K562 (cell line): ENCODE measurements around the gene GNGT1. TPM values are rescaled to one million over a fixed set of nuclear protein-coding genes. Genes with fewer than 3 reads are reported as not detected.

Experiments
- ADNP ChIP-seq: fragments of 200-800 bp; sonication (Bioruptor generic); IDR thresholded peaks from 2 replicates; pipeline ENCODE4 v1.6.1; 2016; ENCODE audit warnings: missing genetic modification characterization, missing compliant biosample characterization
- AFF4 ChIP-seq: sonication (generic); formaldehyde crosslinking; IDR thresholded peaks from 2 replicates; pipeline ENCODE4 v1.8.0; 2023; ENCODE audit warnings: mild to moderate bottlenecking, missing genetic modification reagents
- CBFA2T2 ChIP-seq: fragments of 450-650 bp; conservative IDR thresholded peaks from 2 replicates; pipeline ENCODE4 v1.6.1; 2017; ENCODE audit warnings: mild to moderate bottlenecking
- E2F6 ChIP-seq, 2 experiments: IDR thresholded peaks; 2 replicates each; pipeline ENCODE4 v1.6.1; 2011; ENCODE audit warnings: borderline replicate concordance in 1 of 2, control low read depth in 1 of 2, low read depth in 1 of 2, low read length in 1 of 2, mild to moderate bottlenecking in 1 of 2, mixed read lengths in 1 of 2, moderate library complexity in 1 of 2; ENCODE audit not compliant: insufficient read depth in 1 of 2, insufficient read length in 1 of 2, poor library complexity in 1 of 2, severe bottlenecking in 1 of 2; ENCODE audit errors: extremely low read depth in 1 of 2
- ELF4 ChIP-seq: fragments of 450-650 bp; formaldehyde crosslinking; IDR thresholded peaks from 2 replicates; pipeline ENCODE4 v1.4.0; 2022; ENCODE audit warnings: missing genetic modification characterization
- FOXM1 ChIP-seq, 2 experiments: fragments of 450-650 bp in 1 of 2; sonication (generic) in 1 of 2; formaldehyde crosslinking in 1 of 2; IDR thresholded peaks; 2 replicates each; pipeline versions ENCODE4 v1.6.1 to v1.9.0; 2017 to 2022; ENCODE audit warnings: low read depth in 2 of 2, mild to moderate bottlenecking in 2 of 2, missing genetic modification reagents in 1 of 2, moderate library complexity in 1 of 2
- GABPB2 ChIP-seq: fragments of 250-450 bp; sonication (Bioruptor Pico); conservative IDR thresholded peaks from 2 replicates; pipeline ENCODE4 v1.5.1; 2021; ENCODE audit warnings: mild to moderate bottlenecking
- KDM1A ChIP-seq, 2 experiments: fragments of 450-650 bp; IDR thresholded peaks; 2 replicates each; pipeline ENCODE4 v1.6.1; 2016; ENCODE audit warnings: mild to moderate bottlenecking in 2 of 2
- MXD1 ChIP-seq: fragments of 250-450 bp; sonication (Bioruptor Pico); IDR thresholded peaks from 2 replicates; pipeline ENCODE4 v1.8.0; 2021; ENCODE audit warnings: borderline replicate concordance, mild to moderate bottlenecking, moderate library complexity; ENCODE audit not compliant: poor library complexity, severe bottlenecking
- NKRF ChIP-seq: fragments of 450-650 bp; IDR thresholded peaks from 2 replicates; pipeline ENCODE4 v1.6.1; 2016; ENCODE audit warnings: borderline replicate concordance
- RBM34 ChIP-seq: fragments of 200-400 bp; formaldehyde crosslinking; IDR thresholded peaks from 2 replicates; pipeline ENCODE4 v1.6.1; 2018; ENCODE audit warnings: low read length, borderline replicate concordance; ENCODE audit not compliant: insufficient read depth
- SMARCE1 ChIP-seq: fragments of 450-650 bp; IDR thresholded peaks from 2 replicates; pipeline ENCODE4 v1.7.1; 2016; ENCODE audit warnings: mild to moderate bottlenecking
- SOX6 ChIP-seq: fragments of 450-650 bp; IDR thresholded peaks from 2 replicates; pipeline ENCODE4 v1.6.1; 2014; ENCODE audit warnings: mild to moderate bottlenecking
- SP1 ChIP-seq: sonication (generic); formaldehyde crosslinking; IDR thresholded peaks from 2 replicates; pipeline ENCODE4 v1.8.1; 2022; ENCODE audit warnings: mild to moderate bottlenecking, missing genetic modification reagents
- SREBF2 ChIP-seq: sonication (generic); formaldehyde crosslinking; IDR thresholded peaks from 2 replicates; pipeline ENCODE4 v1.4.0; 2020; ENCODE audit warnings: mild to moderate bottlenecking, missing genetic modification reagents
- ZNF133 ChIP-seq: fragments of 250-450 bp; sonication (Bioruptor Pico); IDR thresholded peaks from 2 replicates; pipeline ENCODE4 v1.4.0; 2020; ENCODE audit warnings: mild to moderate bottlenecking
- ZNF512 ChIP-seq: IDR thresholded peaks from 2 replicates; pipeline ENCODE4 v1.6.1; 2016; ENCODE audit warnings: missing genetic modification characterization, missing compliant biosample characterization
- polyA plus RNA-seq, 8 experiments: library from polyadenylated mRNA; depleted of rRNA in 4 of 8; stranded (reverse) in 5 of 8; unstranded in 3 of 8; fragments of >200 nt; fragmentation: Nextera tagmentation in 2 of 8; fragmentation: Illumina TruSeq in 1 of 8; extraction: Ambion mirVana in 2 of 8; extraction: Trizol in 1 of 8; gene quantifications; 2 replicates each; pipeline versions ENCODE4 v1.2.1 to v1.2.3, GENCODE V29; 2011 to 2014; ENCODE audit warnings: inconsistent platforms in 1 of 8, missing spikeins in 1 of 8
- total RNA-seq, 7 experiments: library from RNA; depleted of rRNA in 6 of 7; stranded (reverse); fragments of >200 nt in 6 of 7; fragmentation: Illumina TruSeq in 2 of 7; extraction: Trizol in 2 of 7; gene quantifications; 2 replicates each; pipeline versions ENCODE4 v1.2.1 to v1.2.3, GENCODE V29; 2011 to 2021; ENCODE audit warnings: low replicate concordance in 1 of 7

Gene GNGT1
- total and polyA plus RNA-seq, 9 of the 15 experiments (the other 6 are each of a cell fraction or from before 2014, with no cell fraction given): 0.04 to 0.83 (median 0.51) TPM; not detected in 2

- TF ChIP-seq NKRF: no peak
- TF ChIP-seq SP1: no peak
- peak; percentile 47; the same call in 1 of the 2 replicates for TF ChIP-seq SMARCE1
- TF ChIP-seq ZNF512: peak; percentile 70
- peak; percentile 37; the same call in 1 of the 2 replicates for TF ChIP-seq FOXM1 (IDR thresholded peaks at IDR 0.05; ENCODE audit: low read depth)
- TF ChIP-seq FOXM1 (CRISPR knock-in tag; IDR thresholded peaks at IDR 0.05; ENCODE audit: low read depth): no peak
- TF ChIP-seq GABPB2 (CRISPR knock-in tag): no peak
- no peak for TF ChIP-seq SREBF2 (CRISPR knock-in tag)
- no peak for TF ChIP-seq E2F6 (IDR thresholded peaks at IDR 0.05; ENCODE audit: borderline replicate concordance in 1 of 2, extremely low read depth in 1 of 2, insufficient read depth in 1 of 2, insufficient read length in 1 of 2, low read depth in 1 of 2, low read length in 1 of 2, poor library complexity in 1 of 2, severe bottlenecking in 1 of 2)
- no peak for TF ChIP-seq ADNP
- 0 out of 2 replicates have a peak, but pooled peaks have one; percentile 48 for TF ChIP-seq SOX6
- TF ChIP-seq ZNF133 (CRISPR knock-in tag): no peak
- peak; percentile 74 for TF ChIP-seq CBFA2T2
- 0 out of 2 replicates have a peak, but pooled peaks have one; percentile 18 for TF ChIP-seq ELF4 (CRISPR knock-in tag)
- TF ChIP-seq AFF4 (CRISPR knock-in tag): no peak
- 0 out of 4 replicates have a peak, but pooled peaks of 1 of the 2 experiments have one; percentile 23 for TF ChIP-seq KDM1A (IDR thresholded peaks at IDR 0.05)
- no peak for TF ChIP-seq MXD1
- no peak for TF ChIP-seq RBM34
Observed at GRCh38 chr7:93945756-93946535, 39.6 kb downstream of the GNGT1 start (continued).
